ENCODE measurements around the gene MAP3K20. TPM values are rescaled to one million over a fixed set of nuclear protein-coding genes. Genes with fewer than 3 reads are reported as not detected.
"Not testable (repeated sequence)": the region's sequence is repeated elsewhere in the genome, so short reads cannot be mapped to it uniquely, and the experiment has no call there.

The MAP3K20 gene
- total and polyA plus RNA-seq, 8 donors = 49.6 to 71.8 (median 64.6) TPM

GRCh38 chr2:173305303-173305702, 229.7 kb downstream of the MAP3K20 start:
- ATAC-seq (no peak), DNase-seq (no peak)
- no peak overlapping the region for H3K4me3 ChIP-seq
- TF ChIP-seq CTCF (IDR thresholded peaks at IDR 0.05) = no peak
- intact Hi-C loops (cut with DNase I) = no loop called here
- no peaks in the 10 kb centered on the region for H3K36me3 ChIP-seq
- H3K27me3 ChIP-seq = no peaks in the 10 kb centered on the region
- H3K4me1 ChIP-seq = no peaks in the 10 kb centered on the region
- H3K9me3 ChIP-seq = peaks cover 0 to 7% of the 10 kb centered on the region in 2 donors
- H3K27ac ChIP-seq = no peak overlapping the region

- intact Hi-C loops (cut with DNase I) = no loop called here
- Histone ChIP-seq H3K9me3 (no peaks in the 10 kb centered on the region), H3K27me3 (no peaks in the 10 kb centered on the region), H3K4me3 (no peak overlapping the region), H3K27ac (no peak overlapping the region), H3K36me3 (no peaks in the 10 kb centered on the region), H3K4me1 (no peaks in the 10 kb centered on the region)
- ATAC-seq (no peak), DNase-seq (no peak)
- TF ChIP-seq CTCF (IDR thresholded peaks at IDR 0.05) = no peak
These were observed 231.6 kb downstream of the MAP3K20 start for GRCh38 chr2:173307293-173307692.

- H3K27ac ChIP-seq; intact Hi-C loops (cut with DNase I); H3K9me3 ChIP-seq; H3K27me3 ChIP-seq; H3K36me3 ChIP-seq; DNase-seq; H3K4me3 ChIP-seq; ATAC-seq; H3K4me1 ChIP-seq: not testable (repeated sequence)
These were observed 233.7 kb downstream of the MAP3K20 start for GRCh38 chr2:173309370-173309769.

- no peak for ATAC-seq
These were observed 236.4 kb downstream of the MAP3K20 start for GRCh38 chr2:173311844-173312606.

More at GRCh38 chr2:173311844-173312606, 236.4 kb downstream of the MAP3K20 start:
- no peaks in the 10 kb centered on the region for H3K27me3 ChIP-seq
- DNase-seq = no peak
- no peak for TF ChIP-seq CTCF (IDR thresholded peaks at IDR 0.05)
- H3K4me3 ChIP-seq = no peak overlapping the region
- peaks cover 0 to under 1% of the 10 kb centered on the region in 2 donors for H3K9me3 ChIP-seq
- no peaks in the 10 kb centered on the region for H3K4me1 ChIP-seq
- intact Hi-C loops (cut with DNase I) = no loop called here
- no peaks in the 10 kb centered on the region for H3K36me3 ChIP-seq
- H3K27ac ChIP-seq = no peak overlapping the region
